ENCODE measurements around the gene SLC4A8.

DNA sequence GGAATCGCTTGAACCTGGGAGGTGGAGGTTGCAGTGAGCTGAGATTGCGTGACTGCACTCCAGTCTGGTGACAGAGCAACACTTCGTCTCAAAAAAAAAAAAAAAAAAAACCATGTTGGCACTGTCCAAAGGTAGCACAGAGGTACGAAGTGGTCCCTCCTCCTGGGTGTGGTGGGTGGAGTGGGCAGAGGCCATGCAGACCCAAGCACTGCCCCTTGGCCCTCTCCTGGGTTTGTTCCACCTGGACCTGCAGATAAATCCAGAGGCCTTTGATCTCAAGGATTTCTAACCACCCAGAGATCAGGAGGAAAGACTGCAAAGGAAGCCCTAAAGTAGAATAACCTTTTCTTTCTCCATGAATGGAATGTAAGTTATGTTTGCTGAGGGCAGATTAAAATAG, 24.7 kb upstream of the SLC4A8 start:
- no peak for TF ChIP-seq POLR2A (IDR thresholded peaks at IDR 0.05)
- TF ChIP-seq, protein P1, sequence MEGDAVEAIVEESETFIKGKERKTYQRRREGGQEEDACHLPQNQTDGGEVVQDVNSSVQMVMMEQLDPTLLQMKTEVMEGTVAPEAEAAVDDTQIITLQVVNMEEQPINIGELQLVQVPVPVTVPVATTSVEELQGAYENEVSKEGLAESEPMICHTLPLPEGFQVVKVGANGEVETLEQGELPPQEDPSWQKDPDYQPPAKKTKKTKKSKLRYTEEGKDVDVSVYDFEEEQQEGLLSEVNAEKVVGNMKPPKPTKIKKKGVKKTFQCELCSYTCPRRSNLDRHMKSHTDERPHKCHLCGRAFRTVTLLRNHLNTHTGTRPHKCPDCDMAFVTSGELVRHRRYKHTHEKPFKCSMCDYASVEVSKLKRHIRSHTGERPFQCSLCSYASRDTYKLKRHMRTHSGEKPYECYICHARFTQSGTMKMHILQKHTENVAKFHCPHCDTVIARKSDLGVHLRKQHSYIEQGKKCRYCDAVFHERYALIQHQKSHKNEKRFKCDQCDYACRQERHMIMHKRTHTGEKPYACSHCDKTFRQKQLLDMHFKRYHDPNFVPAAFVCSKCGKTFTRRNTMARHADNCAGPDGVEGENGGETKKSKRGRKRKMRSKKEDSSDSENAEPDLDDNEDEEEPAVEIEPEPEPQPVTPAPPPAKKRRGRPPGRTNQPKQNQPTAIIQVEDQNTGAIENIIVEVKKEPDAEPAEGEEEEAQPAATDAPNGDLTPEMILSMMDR (IDR thresholded peaks at IDR 0.05) = no peak
